GM19239 (cell line): ENCODE measurements around the gene MFSD2A.
"Not testable (repeated sequence)": the region's sequence is repeated elsewhere in the genome, so short reads cannot be mapped to it uniquely, and the experiment has no call there.

Source experiments
- DNase-seq: peaks from one replicate; pipeline ENCODE4 v3.0.0; 2011; ENCODE audit warnings: low spot score; ENCODE audit not compliant: insufficient read length
- FAIRE-seq: peaks from 2 replicates; lab custom pipeline; 2011; peaks lifted over from hg19 to GRCh38; lab: Jason Lieb, UNC

MFSD2A gene

GRCh38 chr1:39954870-39955546, at the start of gene MFSD2A:
Gene MFSD2A (plus strand): TSS chr1:39955145. CDS start chr1:39955293, 148 bp downstream.
- no peak for FAIRE-seq
- peak; percentile 86 for DNase-seq

GRCh38 chr1:39905172-39905571, 49.8 kb upstream of the MFSD2A start:
- no peak for FAIRE-seq
- no peak for DNase-seq

GRCh38 chr1:39907528-39908453, 47.2 kb upstream of the MFSD2A start:
- no peak for FAIRE-seq
- DNase-seq: no peak

GRCh38 chr1:39908534-39908933, 46.4 kb upstream of the MFSD2A start:
- FAIRE-seq: no peak
- no peak for DNase-seq

- DNase-seq: no peak
- no peak for FAIRE-seq
These were observed 44.7 kb upstream of the MFSD2A start for GRCh38 chr1:39910263-39910662.

- not testable (repeated sequence) for DNase-seq, FAIRE-seq
These were observed 41.8 kb upstream of the MFSD2A start for GRCh38 chr1:39913136-39913535.

GRCh38 chr1:39915499-39916129, 39.3 kb upstream of the MFSD2A start:
- FAIRE-seq: no peak
- no peak for DNase-seq

GRCh38 chr1:39917825-39918224, 37.1 kb upstream of the MFSD2A start:
- DNase-seq: no peak
- FAIRE-seq: no peak

GRCh38 chr1:39919545-39919944, 35.4 kb upstream of the MFSD2A start:
- FAIRE-seq: peak; percentile 94
- DNase-seq: peak; percentile 88

- no peak for DNase-seq
- no peak for FAIRE-seq
These were observed 32.7 kb upstream of the MFSD2A start for GRCh38 chr1:39922251-39922688.

- DNase-seq (no peak), FAIRE-seq (no peak)
These were observed 29.1 kb upstream of the MFSD2A start for GRCh38 chr1:39925721-39926342.

GRCh38 chr1:39926343-39926793, 28.6 kb upstream of the MFSD2A start:
- no peak for DNase-seq
- no peak for FAIRE-seq

- no peak for DNase-seq
- no peak for FAIRE-seq
These were observed 28.1 kb upstream of the MFSD2A start for GRCh38 chr1:39926820-39927219.

GRCh38 chr1:39927538-39927937, 27.4 kb upstream of the MFSD2A start:
- no peak for DNase-seq
- FAIRE-seq: no peak

- FAIRE-seq (no peak), DNase-seq (no peak)
These were observed 25.9 kb upstream of the MFSD2A start for GRCh38 chr1:39928809-39929587.

GRCh38 chr1:39933956-39934941, 20.7 kb upstream of the MFSD2A start:
- DNase-seq (no peak), FAIRE-seq (no peak)

- FAIRE-seq: no peak
- no peak for DNase-seq
These were observed 18.0 kb upstream of the MFSD2A start for GRCh38 chr1:39936724-39937491.

- FAIRE-seq (no peak), DNase-seq (no peak)
These were observed 16.1 kb upstream of the MFSD2A start for GRCh38 chr1:39938856-39939255.
